ENCODE data around the gene RNF38.

- TF ChIP-seq CTCF (IDR thresholded peaks at IDR 0.05) = no peak
- TF ChIP-seq POLR2A (IDR thresholded peaks at IDR 0.05) = no peak
Observed at GRCh38 chr9:36357639-36358038, 42.4 kb downstream of the RNF38 start.

All from prostate gland (tissue), 2 donors.